OCI-LY3 (cell line): ENCODE results near the gene CBR1.
A peak's percentile ranks its signal among the peaks of the same experiment; 100 is the strongest.

Source experiments
- H2AFZ ChIP-seq: fragments of 200-600, 300-600 bp; shearing (Covaris generic); 2 replicates; pipeline ENCODE4 v1.6.0; 2014; ENCODE audit warnings: antibody characterized with exemption, low read depth, low read length
- H3K27ac ChIP-seq: fragments of 200-600, 300-600 bp; sonication (generic); 2 replicates; pipeline ENCODE4 v1.5.1; 2014; ENCODE audit warnings: mild to moderate bottlenecking, low read length, moderate library complexity, mixed read lengths
- H3K27me3 ChIP-seq: fragments of 200-600, 300-600 bp; sonication (generic); 2 replicates; pipeline ENCODE4 v1.6.1; 2014; ENCODE audit warnings: low read depth, low read length, mixed read lengths
- H3K36me3 ChIP-seq: fragments of 200-600, 300-600 bp; sonication (generic); replicated peaks from 2 replicates; pipeline ENCODE3; 2014; ENCODE audit warnings: low read depth, low read length, mixed read lengths
- H3K4me1 ChIP-seq: fragments of 300-600, 200-600 bp; sonication (generic); 2 replicates; pipeline ENCODE4 v1.6.1; 2014; ENCODE audit warnings: low read length, mixed read lengths
- H3K4me2 ChIP-seq: fragments of 200-600, 300-600 bp; sonication (generic); 2 replicates; pipeline ENCODE4 v1.6.1; 2014; ENCODE audit warnings: low read length, mixed read lengths
- H3K4me3 ChIP-seq: fragments of 300-600, 200-600 bp; sonication (generic); 2 replicates; pipeline ENCODE4 v1.5.1; 2014; ENCODE audit warnings: antibody characterized with exemption, mild to moderate bottlenecking, low read length, moderate library complexity
- H3K79me2 ChIP-seq: fragments of 300-600, 200-600 bp; shearing (Covaris generic); 2 replicates; pipeline ENCODE4 v1.6.1; 2014; ENCODE audit warnings: mild to moderate bottlenecking, low read length, mixed read lengths
- H3K9ac ChIP-seq: fragments of 300-600, 200-600 bp; shearing (Covaris generic); 2 replicates; pipeline ENCODE4 v1.6.0; 2014; ENCODE audit warnings: mild to moderate bottlenecking, low read length, moderate library complexity
- H3K9me3 ChIP-seq: fragments of 200-600, 300-600 bp; shearing (Covaris generic); 2 replicates; pipeline ENCODE4 v1.6.1; 2014; ENCODE audit warnings: low read length, mixed read lengths; ENCODE audit not compliant: insufficient read depth
- H4K20me1 ChIP-seq: fragments of 200-600, 300-600 bp; sonication (generic); 2 replicates; pipeline ENCODE4 v1.6.1; 2016; ENCODE audit warnings: low read length, mixed read lengths; ENCODE audit not compliant: insufficient read depth
- CTCF ChIP-seq: fragments of 200-600, 300-600 bp; sonication (generic); IDR thresholded peaks from 2 replicates; pipeline ENCODE4 v1.5.1; 2014; ENCODE audit warnings: antibody characterized with exemption, low read length, low read depth
- EZH2phosphoT487 ChIP-seq: fragments of 200-600 bp; shearing (Covaris generic); IDR thresholded peaks from 2 replicates; pipeline ENCODE4 v1.6.1; 2018; ENCODE audit warnings: antibody characterized with exemption, mixed run types, low read depth

Gene CBR1

GRCh38 chr21:36024782-36025181 is 45.0 kb upstream of the CBR1 start:
- H3K4me3 ChIP-seq = no peak overlapping the region
- H3K27ac ChIP-seq = no peak overlapping the region
- H2AFZ ChIP-seq = no peak overlapping the region
- TF ChIP-seq EZH2phosphoT487 = no peak
- TF ChIP-seq CTCF = no peak
- H3K9ac ChIP-seq = no peak overlapping the region
- H3K79me2 ChIP-seq = no peaks in the 10 kb centered on the region
- no peaks in the 10 kb centered on the region for H4K20me1 ChIP-seq
- no peaks in the 10 kb centered on the region for H3K27me3 ChIP-seq
- H3K36me3 ChIP-seq = no peaks in the 10 kb centered on the region
- H3K4me2 ChIP-seq = no peak overlapping the region
- no peaks in the 10 kb centered on the region for H3K9me3 ChIP-seq
- peaks cover 10% of the 10 kb centered on the region; the same call in 1 of the 2 replicates for H3K4me1 ChIP-seq

GRCh38 chr21:36027347-36027746 is 42.5 kb upstream of the CBR1 start:
- Histone ChIP-seq H3K4me1 (peaks cover 8% of the 10 kb centered on the region; the same call in 1 of the 2 replicates), H3K4me2 (no peak overlapping the region), H3K27me3 (no peaks in the 10 kb centered on the region), H3K9ac (no peak overlapping the region), H3K9me3 (no peaks in the 10 kb centered on the region), H4K20me1 (no peaks in the 10 kb centered on the region), H3K79me2 (no peaks in the 10 kb centered on the region), H3K4me3 (no peak overlapping the region), H3K27ac (no peak overlapping the region), H3K36me3 (no peaks in the 10 kb centered on the region), H2AFZ (no peak overlapping the region)
- TF ChIP-seq EZH2phosphoT487 = no peak
- no peak for TF ChIP-seq CTCF

- Histone ChIP-seq H3K79me2 (no peaks in the 10 kb centered on the region), H3K27ac (no peak overlapping the region), H3K27me3 (no peaks in the 10 kb centered on the region), H3K4me2 (peak overlapping the region; percentile 35), H2AFZ (no peak overlapping the region), H4K20me1 (no peaks in the 10 kb centered on the region), H3K4me1 (0 out of 2 replicates have a peak, but pooled peaks cover 4% of the 10 kb centered on the region), H3K9me3 (no peaks in the 10 kb centered on the region), H3K4me3 (peak overlapping the region; percentile 16), H3K36me3 (no peaks in the 10 kb centered on the region), H3K9ac (no peak overlapping the region)
- TF ChIP-seq EZH2phosphoT487 (no peak), CTCF (peak; percentile 85)
Measured at GRCh38 chr21:36028127-36029069, 41.4 kb upstream of the CBR1 start.

GRCh38 chr21:36029309-36029708 is 40.5 kb upstream of the CBR1 start:
- Histone ChIP-seq H3K4me3 (no peak overlapping the region), H4K20me1 (no peaks in the 10 kb centered on the region), H2AFZ (no peak overlapping the region), H3K27ac (no peak overlapping the region), H3K4me2 (no peak overlapping the region), H3K79me2 (no peaks in the 10 kb centered on the region), H3K9ac (no peak overlapping the region), H3K9me3 (no peaks in the 10 kb centered on the region), H3K27me3 (no peaks in the 10 kb centered on the region), H3K4me1 (0 out of 2 replicates have a peak, but pooled peaks cover 4% of the 10 kb centered on the region), H3K36me3 (no peaks in the 10 kb centered on the region)
- TF ChIP-seq CTCF = no peak
- TF ChIP-seq EZH2phosphoT487 = no peak
